Measurements from ENCODE around the gene SPOCK1. TPM values are rescaled to one million over a fixed set of nuclear protein-coding genes. Genes with fewer than 3 reads are reported as not detected.

Gene SPOCK1
- total RNA-seq, 1 experiment from 2014 or later: 23.9 TPM

- no peak overlapping the region for H2AFZ ChIP-seq
- H3K36me3 ChIP-seq (ENCODE audit: low read depth): no peaks in the 10 kb centered on the region
- H3K9me3 ChIP-seq (ENCODE audit: insufficient read depth, low read depth): no peaks in the 10 kb centered on the region
- intact Hi-C loops (cut with micrococcal nuclease; ENCODE audit: unreplicated experiment): loop anchor here (5.0 kb wide), 1 partner anchor 252 kb away; no protein-coding TSS in a partner anchor
- no peak for DNase-seq
- no peaks in the 10 kb centered on the region for H3K79me2 ChIP-seq (ENCODE audit: low read depth)
- H3K4me1 ChIP-seq (replicated peaks; ENCODE audit: insufficient read depth): no peaks in the 10 kb centered on the region
- no peaks in the 10 kb centered on the region for H3K9me2 ChIP-seq (ENCODE audit: insufficient read depth)
- BruUV-seq (replicated peaks): no TSS peak
- no peaks in the 10 kb centered on the region for H3K27me3 ChIP-seq (ENCODE audit: insufficient read depth, low read depth)
- CTCF ChIA-PET: no interaction called here
- H3K4me3 ChIP-seq: no peak overlapping the region
- no peak for TF ChIP-seq CTCF (conservative IDR thresholded peaks at IDR 0.05)
- TF ChIP-seq EZH2 (IDR thresholded peaks at IDR 0.05; ENCODE audit: low read depth): no peak
- H3K27ac ChIP-seq: no peak overlapping the region
- no peaks in the 10 kb centered on the region for H4K20me1 ChIP-seq (ENCODE audit: insufficient read depth)
- H3F3A ChIP-seq (ENCODE audit: insufficient read depth, low read depth): no peaks in the 10 kb centered on the region
- POLR2A ChIA-PET (ENCODE audit: unreplicated experiment): no interaction called here
- H3K4me2 ChIP-seq: no peak overlapping the region
These were observed 444.8 kb downstream of the SPOCK1 start for GRCh38 chr5:137054335-137054734.

GRCh38 chr5:137051161-137051560, 448.0 kb downstream of the SPOCK1 start:
- no peak for DNase-seq
- Histone ChIP-seq H2AFZ (no peak overlapping the region), H3K9me3 (ENCODE audit: insufficient read depth, low read depth) (no peaks in the 10 kb centered on the region), H3K27me3 (ENCODE audit: insufficient read depth, low read depth) (no peaks in the 10 kb centered on the region), H3K9me2 (ENCODE audit: insufficient read depth) (no peaks in the 10 kb centered on the region), H3K36me3 (ENCODE audit: low read depth) (no peaks in the 10 kb centered on the region), H4K20me1 (ENCODE audit: insufficient read depth) (no peaks in the 10 kb centered on the region), H3K27ac (no peak overlapping the region), H3K79me2 (ENCODE audit: low read depth) (no peaks in the 10 kb centered on the region), H3K4me3 (no peak overlapping the region), H3K4me1 (replicated peaks; ENCODE audit: insufficient read depth) (no peaks in the 10 kb centered on the region), H3F3A (ENCODE audit: insufficient read depth, low read depth) (no peaks in the 10 kb centered on the region), H3K4me2 (no peak overlapping the region)
- CTCF ChIA-PET: no interaction called here
- no peak for TF ChIP-seq EZH2 (IDR thresholded peaks at IDR 0.05; ENCODE audit: low read depth)
- TF ChIP-seq CTCF (conservative IDR thresholded peaks at IDR 0.05): peak; percentile 62
- POLR2A ChIA-PET (ENCODE audit: unreplicated experiment): no interaction called here
- intact Hi-C loops (cut with micrococcal nuclease; ENCODE audit: unreplicated experiment): loop anchor here (5.0 kb wide), 1 partner anchor 249 kb away; no protein-coding TSS in a partner anchor
- BruUV-seq (replicated peaks): no TSS peak

- Histone ChIP-seq H3F3A (ENCODE audit: insufficient read depth, low read depth) (no peaks in the 10 kb centered on the region), H3K9me3 (ENCODE audit: insufficient read depth, low read depth) (no peaks in the 10 kb centered on the region), H3K27ac (no peak overlapping the region), H3K4me3 (no peak overlapping the region), H3K27me3 (ENCODE audit: insufficient read depth, low read depth) (no peaks in the 10 kb centered on the region), H2AFZ (no peak overlapping the region), H3K4me2 (no peak overlapping the region), H3K79me2 (ENCODE audit: low read depth) (no peaks in the 10 kb centered on the region), H3K9me2 (ENCODE audit: insufficient read depth) (no peaks in the 10 kb centered on the region), H4K20me1 (ENCODE audit: insufficient read depth) (no peaks in the 10 kb centered on the region), H3K4me1 (replicated peaks; ENCODE audit: insufficient read depth) (no peaks in the 10 kb centered on the region; the same call in 1 of the 2 replicates), H3K36me3 (ENCODE audit: low read depth) (no peaks in the 10 kb centered on the region)
- TF ChIP-seq EZH2 (IDR thresholded peaks at IDR 0.05; ENCODE audit: low read depth): no peak
- TF ChIP-seq CTCF (conservative IDR thresholded peaks at IDR 0.05): no peak
- ChIA-PET CTCF (no interaction called here), POLR2A (ENCODE audit: unreplicated experiment) (no interaction called here)
- intact Hi-C loops (cut with micrococcal nuclease; ENCODE audit: unreplicated experiment): no loop called here
- DNase-seq: no peak
- no TSS peak for BruUV-seq (replicated peaks)
These were observed 458.3 kb downstream of the SPOCK1 start for GRCh38 chr5:137040641-137041340.

Data from PC-9 (cell line).